OCI-LY7 (cell line): ENCODE data around the gene TNP2.

Experiments used
- CTCF ChIP-seq: fragments of 200-600 bp; sonication (generic); conservative IDR thresholded peaks from 2 replicates; pipeline ENCODE4 v1.5.1; 2014; ENCODE audit warnings: mild to moderate bottlenecking, antibody characterized with exemption, low read length, moderate library complexity, mixed read lengths
- EZH2phosphoT487 ChIP-seq: fragments of 200-600 bp; sonication (generic); IDR thresholded peaks from 2 replicates; pipeline ENCODE4 v1.6.1; 2018; ENCODE audit warnings: low read depth, borderline replicate concordance, mild to moderate bottlenecking, mixed run types, antibody characterized with exemption, low read length, moderate library complexity, mixed read lengths

- TF ChIP-seq CTCF: no peak
- TF ChIP-seq EZH2phosphoT487: no peak
These were observed 26.5 kb upstream of the TNP2 start for GRCh38 chr16:11295672-11296071.
